Middle frontal gyrus (tissue), 1 donor: ENCODE data around the gene C16orf74.

ENCODE experiments used
- DNase-seq: peaks from one replicate; pipeline ENCODE4 v3.0.0-alpha.2; 2015; ENCODE audit warnings: low spot score; ENCODE audit errors: extremely low spot score

Gene C16orf74

GRCh38 chr16:85658504-85659326 lies 92.2 kb downstream of the C16orf74 start:
- no peak for DNase-seq

GRCh38 chr16:85657996-85658395 lies 92.9 kb downstream of the C16orf74 start:
- DNase-seq: no peak
